Osteocyte (in vitro differentiated cells): Measurements from ENCODE around the gene THTPA. TPM values are rescaled to one million over a fixed set of nuclear protein-coding genes. Genes with fewer than 3 reads are reported as not detected.

Experiments used
- DNase-seq: peaks from one replicate; pipeline ENCODE4 v3.0.0; 2021; ENCODE audit warnings: mixed read lengths; ENCODE audit not compliant: unreplicated experiment; ENCODE audit errors: extremely low spot score
- H3K27ac Mint-ChIP-seq: one replicate; pipeline ENCODE4 v1.8.0; 2021; ENCODE audit warnings: mild to moderate bottlenecking, mixed read lengths; ENCODE audit not compliant: unreplicated experiment
- H3K27me3 Mint-ChIP-seq: one replicate; pipeline ENCODE4 v1.8.0; 2021; ENCODE audit warnings: mixed read lengths; ENCODE audit not compliant: unreplicated experiment
- H3K36me3 Mint-ChIP-seq: one replicate; pipeline ENCODE4 v1.8.0; 2021; ENCODE audit warnings: mixed read lengths; ENCODE audit not compliant: unreplicated experiment
- H3K4me1 Mint-ChIP-seq: one replicate; pipeline ENCODE4 v1.8.0; 2021; ENCODE audit warnings: mixed read lengths; ENCODE audit not compliant: unreplicated experiment
- H3K4me3 Mint-ChIP-seq: one replicate; pipeline ENCODE4 v1.8.0; 2021; ENCODE audit warnings: mild to moderate bottlenecking, moderate library complexity, mixed read lengths; ENCODE audit not compliant: unreplicated experiment
- H3K9me3 Mint-ChIP-seq: one replicate; pipeline ENCODE4 v1.8.0; 2021; ENCODE audit warnings: mixed read lengths; ENCODE audit not compliant: unreplicated experiment
- CTCF ChIP-seq: fragments of 200-600 bp; sonication (generic); IDR thresholded peaks from 2 replicates; pipeline ENCODE4 v1.5.0; 2021; ENCODE audit warnings: antibody characterized with exemption, mild to moderate bottlenecking, moderate library complexity
- total RNA-seq: library from RNA; stranded (reverse); gene quantifications from 2 replicates; pipeline ENCODE4 v1.2.1, GENCODE V29; 2021

The THTPA gene
- total RNA-seq, 1 donor from 2014 or later, result 25.7 TPM

GRCh38 chr14:23572524-23572828 is 16.4 kb downstream of the THTPA start:
- Mint-ChIP-seq H3K36me3 (no peaks in the 10 kb centered on the region), H3K4me1 (peaks cover 20% of the 10 kb centered on the region), H3K27ac (no peak overlapping the region), H3K9me3 (no peaks in the 10 kb centered on the region), H3K27me3 (peaks cover 45% of the 10 kb centered on the region), H3K4me3 (no peak overlapping the region)
- DNase-seq, result no peak
- TF ChIP-seq CTCF, result no peak

- DNase-seq, result no peak
- no peak overlapping the region for H3K4me3 Mint-ChIP-seq
- no peak for TF ChIP-seq CTCF
- peaks cover 46% of the 10 kb centered on the region for H3K27me3 Mint-ChIP-seq
- no peaks in the 10 kb centered on the region for H3K9me3 Mint-ChIP-seq
- no peaks in the 10 kb centered on the region for H3K36me3 Mint-ChIP-seq
- H3K27ac Mint-ChIP-seq, result no peak overlapping the region
- H3K4me1 Mint-ChIP-seq, result peaks cover 17% of the 10 kb centered on the region
These were observed 16.8 kb downstream of the THTPA start for GRCh38 chr14:23572836-23573235.

- Mint-ChIP-seq H3K4me3 (no peak overlapping the region), H3K27me3 (peaks cover 52% of the 10 kb centered on the region)
These were observed 17.4 kb downstream of the THTPA start for GRCh38 chr14:23573384-23574015.

GRCh38 chr14:23577004-23577681 is 21.1 kb downstream of the THTPA start:
- peaks cover 61% of the 10 kb centered on the region for H3K27me3 Mint-ChIP-seq

More at GRCh38 chr14:23573384-23574015, 17.4 kb downstream of the THTPA start:
- no peaks in the 10 kb centered on the region for H3K9me3 Mint-ChIP-seq
- TF ChIP-seq CTCF, result no peak
- no peak overlapping the region for H3K27ac Mint-ChIP-seq
- no peak for DNase-seq
- H3K4me1 Mint-ChIP-seq, result peaks cover 17% of the 10 kb centered on the region
- no peaks in the 10 kb centered on the region for H3K36me3 Mint-ChIP-seq

More at GRCh38 chr14:23577004-23577681, 21.1 kb downstream of the THTPA start:
- no peaks in the 10 kb centered on the region for H3K9me3 Mint-ChIP-seq
- no peak overlapping the region for H3K4me3 Mint-ChIP-seq
- H3K27ac Mint-ChIP-seq, result no peak overlapping the region
- H3K36me3 Mint-ChIP-seq, result no peaks in the 10 kb centered on the region
- H3K4me1 Mint-ChIP-seq, result peaks cover 15% of the 10 kb centered on the region
- DNase-seq, result no peak
- TF ChIP-seq CTCF, result no peak
